ENCODE measurements around the gene SRRM2.
"Not testable (repeated sequence)": the region's sequence is repeated elsewhere in the genome, so short reads cannot be mapped to it uniquely, and the experiment has no call there.

The SRRM2 gene

DNA sequence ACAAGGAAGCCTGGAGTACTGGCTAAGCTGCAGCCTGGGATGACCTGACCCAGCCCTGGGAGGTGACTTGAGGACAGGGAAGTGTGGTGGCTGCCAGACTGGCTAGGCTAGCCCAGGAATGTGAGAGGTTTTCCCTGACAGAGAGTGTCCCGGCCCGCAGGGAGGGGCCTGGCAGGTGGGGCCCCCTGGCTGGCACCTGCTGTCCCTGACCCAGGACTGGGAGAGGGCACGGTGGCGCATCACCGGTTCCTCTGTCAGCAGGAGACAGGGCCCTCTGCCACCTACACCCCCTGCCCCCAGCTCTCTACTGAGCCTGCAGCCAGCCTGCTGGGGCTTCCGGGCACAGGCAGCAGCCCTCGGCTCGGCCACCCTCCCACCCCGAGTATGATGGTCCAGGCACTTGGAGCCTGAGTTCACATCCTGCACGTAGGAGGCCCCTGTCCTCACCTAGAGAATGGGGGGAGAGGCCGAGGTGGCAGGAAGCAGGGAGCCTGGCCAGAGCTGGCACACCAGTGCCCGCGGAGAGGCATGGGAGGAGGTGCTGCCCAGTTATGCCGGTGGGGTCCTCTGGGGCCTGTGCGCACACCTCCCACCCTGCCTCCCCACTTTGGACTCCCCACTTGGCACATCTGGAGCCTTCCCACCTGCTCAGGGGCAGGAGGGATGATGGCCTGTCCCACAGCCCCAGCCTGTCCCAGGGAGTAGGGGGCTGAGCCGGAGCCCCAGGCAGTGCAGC, 32.9 kb upstream of the SRRM2 start:
- H3K27me3 ChIP-seq (ENCODE audit: insufficient read depth, poor library complexity, severe bottlenecking) = no peaks in the 10 kb centered on the region
- TF ChIP-seq SPI1 (IDR thresholded peaks at IDR 0.05; ENCODE audit: borderline replicate concordance, low read depth) = no peak
- TF ChIP-seq GABPA (IDR thresholded peaks at IDR 0.05; ENCODE audit: low read depth) = no peak
- TF ChIP-seq POLR2AphosphoS5 (IDR thresholded peaks at IDR 0.05; ENCODE audit: low read depth) = no peak
- TF ChIP-seq, protein P1, sequence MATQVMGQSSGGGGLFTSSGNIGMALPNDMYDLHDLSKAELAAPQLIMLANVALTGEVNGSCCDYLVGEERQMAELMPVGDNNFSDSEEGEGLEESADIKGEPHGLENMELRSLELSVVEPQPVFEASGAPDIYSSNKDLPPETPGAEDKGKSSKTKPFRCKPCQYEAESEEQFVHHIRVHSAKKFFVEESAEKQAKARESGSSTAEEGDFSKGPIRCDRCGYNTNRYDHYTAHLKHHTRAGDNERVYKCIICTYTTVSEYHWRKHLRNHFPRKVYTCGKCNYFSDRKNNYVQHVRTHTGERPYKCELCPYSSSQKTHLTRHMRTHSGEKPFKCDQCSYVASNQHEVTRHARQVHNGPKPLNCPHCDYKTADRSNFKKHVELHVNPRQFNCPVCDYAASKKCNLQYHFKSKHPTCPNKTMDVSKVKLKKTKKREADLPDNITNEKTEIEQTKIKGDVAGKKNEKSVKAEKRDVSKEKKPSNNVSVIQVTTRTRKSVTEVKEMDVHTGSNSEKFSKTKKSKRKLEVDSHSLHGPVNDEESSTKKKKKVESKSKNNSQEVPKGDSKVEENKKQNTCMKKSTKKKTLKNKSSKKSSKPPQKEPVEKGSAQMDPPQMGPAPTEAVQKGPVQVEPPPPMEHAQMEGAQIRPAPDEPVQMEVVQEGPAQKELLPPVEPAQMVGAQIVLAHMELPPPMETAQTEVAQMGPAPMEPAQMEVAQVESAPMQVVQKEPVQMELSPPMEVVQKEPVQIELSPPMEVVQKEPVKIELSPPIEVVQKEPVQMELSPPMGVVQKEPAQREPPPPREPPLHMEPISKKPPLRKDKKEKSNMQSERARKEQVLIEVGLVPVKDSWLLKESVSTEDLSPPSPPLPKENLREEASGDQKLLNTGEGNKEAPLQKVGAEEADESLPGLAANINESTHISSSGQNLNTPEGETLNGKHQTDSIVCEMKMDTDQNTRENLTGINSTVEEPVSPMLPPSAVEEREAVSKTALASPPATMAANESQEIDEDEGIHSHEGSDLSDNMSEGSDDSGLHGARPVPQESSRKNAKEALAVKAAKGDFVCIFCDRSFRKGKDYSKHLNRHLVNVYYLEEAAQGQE (IDR thresholded peaks at IDR 0.05; ENCODE audit: insufficient replicate concordance, low read depth) = no peak
- TF ChIP-seq, protein P2, sequence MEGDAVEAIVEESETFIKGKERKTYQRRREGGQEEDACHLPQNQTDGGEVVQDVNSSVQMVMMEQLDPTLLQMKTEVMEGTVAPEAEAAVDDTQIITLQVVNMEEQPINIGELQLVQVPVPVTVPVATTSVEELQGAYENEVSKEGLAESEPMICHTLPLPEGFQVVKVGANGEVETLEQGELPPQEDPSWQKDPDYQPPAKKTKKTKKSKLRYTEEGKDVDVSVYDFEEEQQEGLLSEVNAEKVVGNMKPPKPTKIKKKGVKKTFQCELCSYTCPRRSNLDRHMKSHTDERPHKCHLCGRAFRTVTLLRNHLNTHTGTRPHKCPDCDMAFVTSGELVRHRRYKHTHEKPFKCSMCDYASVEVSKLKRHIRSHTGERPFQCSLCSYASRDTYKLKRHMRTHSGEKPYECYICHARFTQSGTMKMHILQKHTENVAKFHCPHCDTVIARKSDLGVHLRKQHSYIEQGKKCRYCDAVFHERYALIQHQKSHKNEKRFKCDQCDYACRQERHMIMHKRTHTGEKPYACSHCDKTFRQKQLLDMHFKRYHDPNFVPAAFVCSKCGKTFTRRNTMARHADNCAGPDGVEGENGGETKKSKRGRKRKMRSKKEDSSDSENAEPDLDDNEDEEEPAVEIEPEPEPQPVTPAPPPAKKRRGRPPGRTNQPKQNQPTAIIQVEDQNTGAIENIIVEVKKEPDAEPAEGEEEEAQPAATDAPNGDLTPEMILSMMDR (IDR thresholded peaks at IDR 0.05; ENCODE audit: insufficient read depth, low read length) = no peak
- H3K27ac ChIP-seq (replicated peaks) = no peak overlapping the region
- no peak for DNase-seq (ENCODE audit: low read depth in 1 of 2, low spot score in 1 of 2)
- no peak overlapping the region for H3K4me3 ChIP-seq (replicated peaks; ENCODE audit: insufficient read depth, low read length)

DNA sequence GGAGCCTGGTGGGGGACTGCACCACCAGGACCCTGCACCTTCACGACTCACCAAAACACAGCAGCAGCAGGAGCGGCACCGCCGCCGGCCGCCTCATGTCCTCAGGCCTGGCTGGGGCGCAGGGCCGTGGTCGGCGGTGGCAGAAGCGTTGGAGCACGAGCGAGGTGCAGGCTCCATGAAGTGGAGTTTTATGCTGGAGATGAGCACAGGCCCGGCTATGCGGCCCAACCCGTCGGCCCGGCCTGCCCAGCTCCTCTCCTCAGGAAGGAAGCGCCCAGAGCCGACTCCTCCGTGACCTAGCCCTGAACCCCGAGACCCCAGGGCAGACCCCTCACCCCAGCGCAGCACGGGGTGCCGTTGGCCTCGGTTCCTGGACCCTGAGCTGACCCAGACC, 32.4 kb upstream of the SRRM2 start, which contains the start of gene PRSS27:
TSS of gene PRSS27 (minus strand) at position 161 of the 394 bp plus-strand sequence. CDS start at position 97, 64 bp downstream.
- DNase-seq (ENCODE audit: low read depth in 1 of 2, low spot score in 1 of 2) = no peak
- TF ChIP-seq GABPA (IDR thresholded peaks at IDR 0.05; ENCODE audit: low read depth) = no peak
- TF ChIP-seq, protein P1 (IDR thresholded peaks at IDR 0.05; ENCODE audit: insufficient replicate concordance, low read depth) = no peak
- TF ChIP-seq SPI1 (IDR thresholded peaks at IDR 0.05; ENCODE audit: borderline replicate concordance, low read depth) = no peak
- TF ChIP-seq, protein P2 (IDR thresholded peaks at IDR 0.05; ENCODE audit: insufficient read depth, low read length) = no peak
- no peak for TF ChIP-seq POLR2AphosphoS5 (IDR thresholded peaks at IDR 0.05; ENCODE audit: low read depth)
- Histone ChIP-seq H3K27me3 (ENCODE audit: insufficient read depth, poor library complexity, severe bottlenecking) (no peaks in the 10 kb centered on the region), H3K4me3 (replicated peaks; ENCODE audit: insufficient read depth, low read length) (peak within 1 kb of the TSS; percentile 70), H3K27ac (replicated peaks) (peak within 1 kb of the TSS; percentile 72)

DNA sequence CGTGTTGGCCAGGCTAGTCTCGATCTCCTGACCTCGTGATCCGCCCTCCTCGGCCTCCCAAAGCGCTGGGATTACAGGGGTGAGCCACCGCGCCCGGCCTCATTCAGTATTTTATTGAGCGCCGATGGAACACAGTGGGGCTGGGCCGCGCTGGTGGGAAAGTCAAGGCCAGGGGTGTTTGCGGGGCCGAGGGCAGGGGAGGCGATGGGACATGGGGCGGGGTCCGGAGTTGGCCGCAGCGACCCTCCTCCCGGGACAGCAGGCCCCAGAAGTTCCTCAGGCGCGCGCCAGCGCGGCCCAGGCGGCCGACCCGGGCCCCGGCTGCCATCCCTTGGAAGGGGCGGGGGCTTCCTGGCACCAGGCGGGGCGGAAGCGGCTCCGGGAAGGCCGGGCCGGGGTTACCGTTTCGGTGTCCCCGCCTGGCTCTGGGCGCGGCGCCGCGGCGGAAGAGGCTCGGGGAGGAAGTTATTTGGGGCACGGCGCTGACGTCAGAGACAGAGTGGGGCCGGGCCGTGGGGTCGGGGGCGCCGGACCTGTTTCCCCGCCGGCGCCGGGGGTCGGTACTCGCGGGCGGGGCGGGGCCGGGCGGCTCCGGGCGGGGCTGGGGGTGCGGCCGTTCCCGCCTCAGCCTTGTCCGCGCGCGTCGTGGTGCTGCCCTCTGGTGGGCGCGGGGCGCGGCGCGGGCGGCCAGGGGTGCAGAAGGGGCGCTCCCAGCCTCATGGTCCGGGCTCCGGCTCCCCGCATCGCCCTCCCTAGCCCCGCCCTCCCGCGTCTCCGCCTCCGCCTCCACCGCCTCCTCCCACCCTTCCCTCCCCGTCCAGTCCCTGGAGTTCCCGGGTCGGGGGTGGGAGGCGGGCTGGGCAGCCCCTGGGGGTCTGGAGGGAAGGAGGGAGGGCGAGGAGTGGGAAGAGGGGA, 31.5 kb upstream of the SRRM2 start:
- TF ChIP-seq, protein P2 (IDR thresholded peaks at IDR 0.05; ENCODE audit: insufficient read depth, low read length) = peak; percentile 23
- TF ChIP-seq SPI1 (IDR thresholded peaks at IDR 0.05; ENCODE audit: borderline replicate concordance, low read depth) (0 out of 2 replicates have a peak, but pooled peaks have one; percentile 30), GABPA (IDR thresholded peaks at IDR 0.05; ENCODE audit: low read depth) (peak; percentile 96), POLR2AphosphoS5 (IDR thresholded peaks at IDR 0.05; ENCODE audit: low read depth) (peak; percentile 41; the same call in 1 of the 2 replicates)
- TF ChIP-seq, protein P1 (IDR thresholded peaks at IDR 0.05; ENCODE audit: insufficient replicate concordance, low read depth) = peak; percentile 27
- peak overlapping the region; percentile 70 for H3K4me3 ChIP-seq (replicated peaks; ENCODE audit: insufficient read depth, low read length)
- peak; percentile 78 to 85 for DNase-seq (ENCODE audit: low read depth in 1 of 2, low spot score in 1 of 2)
- peak overlapping the region; percentile 72 for H3K27ac ChIP-seq (replicated peaks)
- no peaks in the 10 kb centered on the region for H3K27me3 ChIP-seq (ENCODE audit: insufficient read depth, poor library complexity, severe bottlenecking)

DNA sequence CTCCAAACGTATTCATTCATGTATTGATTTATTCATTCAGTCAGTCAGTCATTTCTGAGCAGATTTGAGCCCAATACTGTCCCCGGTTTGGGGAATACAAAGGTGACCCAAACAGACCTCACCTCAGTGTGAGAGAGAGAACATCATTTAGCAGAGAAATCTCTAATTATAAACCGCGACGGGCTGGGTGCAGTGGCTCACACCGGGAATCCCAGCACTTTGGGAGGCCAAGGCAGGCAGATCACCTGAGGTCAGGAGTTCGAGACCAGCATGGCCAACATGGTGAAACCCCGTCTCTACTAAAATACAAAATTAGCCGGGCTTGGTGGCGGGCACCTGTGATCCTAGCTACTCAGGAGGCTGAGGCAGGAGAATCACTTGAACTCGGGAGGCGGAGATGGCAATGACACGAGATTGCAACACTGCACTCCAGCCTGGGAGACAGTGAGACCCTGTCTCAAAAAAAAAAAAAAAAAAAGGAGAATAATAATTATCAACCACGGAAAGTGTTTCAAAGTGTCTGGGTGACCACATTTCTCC, 30.7 kb upstream of the SRRM2 start:
- not testable (repeated sequence) for DNase-seq (ENCODE audit: low read depth in 1 of 2, low spot score in 1 of 2)
- H3K27ac ChIP-seq (replicated peaks) = peak overlapping the region; percentile 27; the same call in 1 of the 2 replicates

More for the DNA sequence above, 30.7 kb upstream of the SRRM2 start:
- not testable (repeated sequence) for H3K27me3 ChIP-seq (ENCODE audit: insufficient read depth, poor library complexity, severe bottlenecking)
- H3K4me3 ChIP-seq (replicated peaks; ENCODE audit: insufficient read depth, low read length) = peak overlapping the region; percentile 70
